Peyer's patch (tissue), 4 donors: ENCODE data around the gene TMEM165. TPM values are rescaled to one million over a fixed set of nuclear protein-coding genes. Genes with fewer than 3 reads are reported as not detected.

ENCODE experiments used
- DNase-seq, 3 donors: peaks; one replicate each; pipeline ENCODE4 v3.0.0-alpha.2; 2017 to 2019
- H3K27ac ChIP-seq, 4 donors: fragments of 200-600 bp; sonication (generic); one replicate each; pipeline ENCODE4 v1.5.1; 2016 to 2019
- H3K27me3 ChIP-seq, 2 donors: fragments of 200-600 bp; sonication (generic); one replicate each; pipeline ENCODE4 v1.5.1; 2019
- H3K36me3 ChIP-seq, 3 donors: fragments of 200-600 bp; sonication (generic); one replicate each; pipeline ENCODE4 v1.5.1; 2016 to 2019
- H3K4me1 ChIP-seq, 4 donors: fragments of 200-600 bp; sonication (generic); one replicate each; pipeline ENCODE4 v1.5.1; 2016 to 2019
- H3K4me3 ChIP-seq, 4 donors: fragments of 200-600 bp; sonication (generic); 1 replicate in 3 of 4; 2 replicates in 1 of 4; pipeline ENCODE4 v1.5.1; 2016 to 2019; ENCODE audit warnings: mild to moderate bottlenecking in 1 of 4
- H3K9me3 ChIP-seq, 4 donors: fragments of 200-600 bp; sonication (generic); one replicate each; pipeline ENCODE4 v1.5.1; 2016 to 2019; ENCODE audit warnings: mild to moderate bottlenecking in 1 of 4
- CTCF ChIP-seq, 6 experiments: fragments of 450-650 bp in 4 of 6; fragments of 200-600 bp in 2 of 6; sonication (generic) in 1 of 6; IDR thresholded peaks; one replicate each; pipeline ENCODE4 v1.5.1; 2017 to 2019; ENCODE audit warnings: antibody characterized with exemption in 6 of 6, mild to moderate bottlenecking in 3 of 6, moderate library complexity in 1 of 6
- POLR2A ChIP-seq, 2 donors: fragments of 450-650 bp; IDR thresholded peaks; one replicate each; pipeline ENCODE4 v1.5.1; 2017; ENCODE audit warnings: antibody characterized with exemption in 2 of 2, mild to moderate bottlenecking in 2 of 2, moderate library complexity in 2 of 2
- total RNA-seq, 4 donors: library from RNA; depleted of rRNA; stranded (reverse); fragments of >200 nt; gene quantifications; one replicate each; pipeline ENCODE4 v1.1.0, GENCODE V29; 2016

TMEM165 gene
- total RNA-seq, 4 donors from 2014 or later, result 78.2 to 105 (median 91.4) TPM

DNA sequence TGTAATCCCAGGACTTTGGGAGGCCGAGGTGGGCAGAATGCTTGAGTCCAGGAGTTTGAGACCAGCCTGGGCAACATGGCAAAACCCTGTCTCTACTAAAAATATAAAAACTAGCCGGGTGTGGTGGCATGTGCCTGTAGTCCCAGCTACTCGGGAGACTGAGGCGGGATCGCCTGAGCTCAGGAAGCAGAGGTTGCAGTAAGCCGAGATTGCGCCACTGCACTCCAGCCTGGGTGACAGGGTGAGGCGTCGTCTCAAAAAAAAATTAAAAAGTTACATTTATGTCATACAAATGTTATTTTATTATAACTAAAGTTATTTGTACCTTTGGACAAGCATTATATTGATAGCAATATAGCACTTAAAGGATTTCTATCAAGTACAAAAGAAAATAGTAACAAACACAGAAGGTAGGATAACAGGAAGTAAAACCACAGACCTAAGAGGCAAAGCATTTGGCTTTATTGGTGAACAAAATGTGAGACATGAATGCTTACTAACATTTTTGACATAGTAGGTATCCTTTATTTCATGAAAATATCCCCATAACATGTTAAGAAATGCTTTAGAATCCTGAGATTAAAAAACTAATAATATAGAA is 51.5 kb downstream of the TMEM165 start:
- TF ChIP-seq POLR2A (IDR thresholded peaks at IDR 0.05) (no peak), CTCF (IDR thresholded peaks at IDR 0.05) (no peak)
- no peak overlapping the region for H3K27ac ChIP-seq
- no peaks in the 10 kb centered on the region for H3K4me1 ChIP-seq
- peaks cover 0 to 61% (median 0%) of the 10 kb centered on the region in 3 donors for H3K36me3 ChIP-seq
- no peaks in the 10 kb centered on the region for H3K27me3 ChIP-seq
- DNase-seq, result no peak
- H3K4me3 ChIP-seq, result no peak overlapping the region
- no peaks in the 10 kb centered on the region for H3K9me3 ChIP-seq

DNA sequence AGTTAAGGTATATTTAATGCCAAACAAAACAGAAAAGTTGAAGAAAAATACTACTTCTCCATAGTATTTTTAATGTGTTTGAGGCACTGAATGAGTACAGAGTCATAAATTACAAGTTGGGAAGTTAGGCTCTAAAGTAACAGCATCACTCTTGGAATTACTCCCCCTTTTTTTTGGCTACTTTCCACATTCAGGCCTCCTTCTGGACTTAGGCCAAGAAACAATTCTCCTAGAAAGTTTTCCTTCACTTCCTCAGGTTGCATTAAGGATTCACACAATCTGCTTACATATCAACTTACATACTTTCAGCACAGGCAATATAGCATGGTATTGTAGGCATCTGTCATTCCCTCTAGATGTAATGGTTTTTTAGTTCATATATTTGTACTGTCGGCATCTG is 52.1 kb downstream of the TMEM165 start:
- DNase-seq, result no peak
- no peak overlapping the region for H3K4me3 ChIP-seq
- TF ChIP-seq POLR2A (IDR thresholded peaks at IDR 0.05) (no peak), CTCF (IDR thresholded peaks at IDR 0.05) (no peak)
- peaks cover 0 to 58% (median 0%) of the 10 kb centered on the region in 3 donors for H3K36me3 ChIP-seq
- no peaks in the 10 kb centered on the region for H3K9me3 ChIP-seq
- no peaks in the 10 kb centered on the region for H3K4me1 ChIP-seq
- H3K27me3 ChIP-seq, result no peaks in the 10 kb centered on the region
- H3K27ac ChIP-seq, result no peak overlapping the region

DNA sequence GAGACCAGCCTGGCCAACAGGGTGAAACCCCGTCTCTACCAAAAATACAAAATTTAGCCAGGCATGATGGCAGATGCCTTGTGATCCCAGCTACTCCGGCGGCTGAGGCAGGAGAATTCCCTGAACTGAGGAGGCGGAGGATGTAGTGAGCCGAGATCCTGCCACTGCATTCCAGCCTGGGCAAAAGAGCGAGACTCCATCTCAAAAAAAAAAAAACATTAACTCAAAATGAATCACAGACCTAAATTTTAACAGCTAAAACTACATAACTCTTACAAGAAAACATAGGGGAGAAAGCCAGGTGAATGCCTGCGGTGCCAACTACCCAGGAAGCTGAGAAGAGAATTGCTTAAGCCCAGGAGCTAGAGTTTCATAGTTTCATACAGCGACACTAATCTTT is 54.8 kb downstream of the TMEM165 start:
- Histone ChIP-seq H3K36me3 (peaks cover 0 to 52% (median 0%) of the 10 kb centered on the region in 3 donors), H3K27ac (no peak overlapping the region), H3K4me3 (no peak overlapping the region), H3K9me3 (no peaks in the 10 kb centered on the region), H3K27me3 (no peaks in the 10 kb centered on the region), H3K4me1 (no peaks in the 10 kb centered on the region)
- no peak for DNase-seq
- no peak for TF ChIP-seq POLR2A (IDR thresholded peaks at IDR 0.05)
- TF ChIP-seq CTCF (IDR thresholded peaks at IDR 0.05), result no peak

DNA sequence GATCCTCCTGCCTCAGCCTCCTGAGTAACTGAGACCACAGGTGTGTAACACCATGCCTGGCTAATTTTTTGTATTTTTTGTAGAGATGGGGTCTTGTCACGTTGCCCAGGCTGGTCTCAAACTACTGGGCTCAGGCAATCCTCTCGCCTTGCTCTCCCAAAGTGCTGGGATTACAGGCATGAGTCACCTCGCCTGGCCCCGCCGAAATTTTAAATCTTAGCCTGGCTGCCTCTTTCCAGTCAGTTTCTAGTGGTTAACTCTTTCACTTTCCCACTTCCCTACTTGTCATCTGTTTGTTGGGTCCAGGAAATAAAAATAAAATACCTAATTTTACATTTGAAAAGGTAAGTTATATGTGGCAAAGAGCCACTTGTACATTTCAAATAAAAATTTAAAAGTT is 62.4 kb downstream of the TMEM165 start:
- H3K9me3 ChIP-seq, result no peaks in the 10 kb centered on the region
- no peak overlapping the region for H3K27ac ChIP-seq
- no peaks in the 10 kb centered on the region for H3K4me1 ChIP-seq
- no peak overlapping the region for H3K4me3 ChIP-seq
- DNase-seq, result no peak
- no peak for TF ChIP-seq CTCF (IDR thresholded peaks at IDR 0.05)
- no peak for TF ChIP-seq POLR2A (IDR thresholded peaks at IDR 0.05)
- H3K36me3 ChIP-seq, result peaks cover 0 to 19% (median 0%) of the 10 kb centered on the region in 3 donors
- no peaks in the 10 kb centered on the region for H3K27me3 ChIP-seq

- H3K27ac ChIP-seq, result no peak overlapping the region
- TF ChIP-seq CTCF (IDR thresholded peaks at IDR 0.05) (no peak), POLR2A (IDR thresholded peaks at IDR 0.05) (no peak)
- DNase-seq, result no peak
- no peaks in the 10 kb centered on the region for H3K4me1 ChIP-seq
- peaks cover 0 to 20% (median 0%) of the 10 kb centered on the region in 3 donors for H3K36me3 ChIP-seq
- H3K9me3 ChIP-seq, result no peaks in the 10 kb centered on the region
- no peak overlapping the region for H3K4me3 ChIP-seq
- no peaks in the 10 kb centered on the region for H3K27me3 ChIP-seq
Measured at GRCh38 chr4:55458611-55459010, 62.9 kb downstream of the TMEM165 start.

GRCh38 chr4:55466001-55466400 is 70.2 kb downstream of the TMEM165 start:
- no peaks in the 10 kb centered on the region for H3K27me3 ChIP-seq
- H3K4me3 ChIP-seq, result no peak overlapping the region
- no peak for DNase-seq
- no peak overlapping the region for H3K27ac ChIP-seq
- H3K4me1 ChIP-seq, result no peaks in the 10 kb centered on the region
- TF ChIP-seq POLR2A (IDR thresholded peaks at IDR 0.05), result no peak
- no peak for TF ChIP-seq CTCF (IDR thresholded peaks at IDR 0.05)
- no peaks in the 10 kb centered on the region for H3K9me3 ChIP-seq
- peaks cover 0 to 34% (median 0%) of the 10 kb centered on the region in 3 donors for H3K36me3 ChIP-seq
